HG03571 (cell line): ENCODE results near the gene CHST11.

Experiments
- ATAC-seq: cut with Tn5 transposase; IDR thresholded peaks from one replicate; pipeline ENCODE4 v1.9.1; 2021; ENCODE audit not compliant: unreplicated experiment

The CHST11 gene

GRCh38 chr12:104459368-104459909 is 2.7 kb downstream of the CHST11 start:
- no peak for ATAC-seq

GRCh38 chr12:104460041-104460719 is 3.4 kb downstream of the CHST11 start:
- no peak for ATAC-seq

GRCh38 chr12:104460973-104461698 is 4.4 kb downstream of the CHST11 start:
- ATAC-seq = no peak

GRCh38 chr12:104462325-104462724 is 5.6 kb downstream of the CHST11 start:
- no peak for ATAC-seq

DNA sequence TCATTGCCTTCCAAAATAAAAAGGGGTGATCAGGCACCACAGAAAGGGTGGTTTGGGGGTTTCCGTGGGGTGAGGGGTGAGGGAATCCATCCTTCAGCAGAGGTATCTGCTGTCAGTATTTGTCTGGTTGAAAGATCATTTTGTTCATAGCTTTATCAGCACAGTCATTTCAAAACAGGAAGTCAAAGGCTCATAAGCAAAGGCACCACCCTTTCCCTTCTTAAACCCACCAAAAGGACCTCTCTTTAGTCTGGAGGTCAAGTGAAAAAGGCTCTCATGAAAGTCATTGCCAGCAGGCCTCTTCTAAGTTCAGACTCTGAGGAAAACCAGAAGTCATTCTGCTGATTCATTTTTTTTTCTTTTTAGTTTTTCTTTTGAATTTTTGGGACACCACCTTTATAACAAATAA is 6.2 kb downstream of the CHST11 start:
- ATAC-seq = peak; percentile 55

DNA sequence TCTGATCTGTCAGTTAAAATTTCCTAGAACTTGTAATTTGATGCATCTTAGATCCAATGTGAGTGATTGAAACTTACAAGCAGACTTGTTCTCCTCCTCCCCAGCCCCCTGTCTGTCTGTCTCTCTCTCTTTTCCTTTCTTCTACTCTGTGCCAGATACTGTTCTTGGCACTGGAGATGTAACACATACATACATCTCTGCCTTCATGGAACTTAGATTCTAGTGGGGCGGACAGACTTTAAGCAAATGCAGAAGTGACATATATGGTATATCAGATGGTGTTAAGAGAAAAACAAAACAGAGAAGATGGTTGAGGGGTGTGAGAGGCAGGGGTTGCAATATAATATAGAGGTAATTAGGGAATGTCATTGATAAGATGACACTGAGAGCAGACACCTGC is 6.6 kb downstream of the CHST11 start:
- no peak for ATAC-seq

DNA sequence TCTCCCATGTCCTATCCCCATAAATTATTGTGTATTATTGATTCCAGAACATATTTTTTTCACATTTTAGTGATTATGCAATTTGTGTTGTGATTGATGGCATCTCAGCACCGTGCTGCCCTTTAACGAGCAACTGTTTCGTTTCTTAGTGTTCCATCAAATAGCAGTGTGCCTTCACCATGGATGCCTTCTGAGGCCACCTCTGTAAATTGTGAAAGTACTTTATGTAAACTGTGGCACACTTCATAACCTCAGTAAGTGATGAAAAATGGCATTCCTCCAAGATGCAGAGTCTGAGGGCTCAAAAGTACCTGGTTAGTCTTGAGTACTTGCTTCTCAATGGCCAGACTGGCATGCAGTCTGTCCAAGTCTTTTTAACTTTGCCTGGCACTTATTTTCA is 8.2 kb downstream of the CHST11 start:
- no peak for ATAC-seq

- no peak for ATAC-seq
These were observed 10.1 kb downstream of the CHST11 start for GRCh38 chr12:104466709-104467345.

DNA sequence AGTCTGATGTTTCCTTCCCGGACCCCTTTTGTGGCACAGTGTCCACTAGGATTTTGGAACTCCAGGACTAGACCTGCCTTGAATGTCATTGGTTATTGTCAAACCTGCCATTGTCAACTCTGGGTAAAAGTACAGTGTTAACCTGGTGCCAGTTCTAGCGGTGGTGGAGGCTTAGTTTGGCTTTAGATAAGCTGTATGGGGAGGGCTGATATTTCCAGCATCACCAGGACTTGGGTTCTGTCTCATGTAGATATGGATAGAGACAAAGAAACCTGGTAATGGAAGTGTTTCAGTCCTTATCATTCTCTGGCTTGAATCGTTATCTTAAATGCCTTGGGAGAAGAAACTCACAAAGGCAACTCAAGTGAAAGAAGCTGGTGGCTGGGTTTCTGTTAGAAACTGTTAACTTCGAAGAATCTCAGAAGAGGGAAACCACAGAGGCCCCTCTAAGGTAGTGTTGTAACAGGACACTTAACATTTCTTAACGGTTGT is 10.6 kb downstream of the CHST11 start:
- no peak for ATAC-seq

DNA sequence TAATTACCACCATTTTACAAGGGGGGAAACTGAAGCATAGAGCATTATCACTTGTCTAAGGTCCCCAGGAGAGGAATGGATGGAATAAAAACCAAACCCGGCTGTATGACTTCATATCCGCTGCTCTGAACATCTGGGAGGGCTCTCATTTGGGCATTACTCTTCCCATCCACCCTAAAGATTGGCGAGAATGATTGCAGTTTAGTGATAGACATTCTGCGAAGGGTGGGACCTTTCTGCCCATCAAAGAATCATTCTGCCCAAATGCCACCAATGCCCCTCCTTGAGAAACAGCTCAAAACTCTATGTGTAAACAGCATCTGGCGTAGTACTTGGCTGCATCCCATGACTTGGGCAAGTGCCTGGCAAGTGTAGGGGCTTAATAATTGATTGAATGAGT is 11.6 kb downstream of the CHST11 start:
- no peak for ATAC-seq

DNA sequence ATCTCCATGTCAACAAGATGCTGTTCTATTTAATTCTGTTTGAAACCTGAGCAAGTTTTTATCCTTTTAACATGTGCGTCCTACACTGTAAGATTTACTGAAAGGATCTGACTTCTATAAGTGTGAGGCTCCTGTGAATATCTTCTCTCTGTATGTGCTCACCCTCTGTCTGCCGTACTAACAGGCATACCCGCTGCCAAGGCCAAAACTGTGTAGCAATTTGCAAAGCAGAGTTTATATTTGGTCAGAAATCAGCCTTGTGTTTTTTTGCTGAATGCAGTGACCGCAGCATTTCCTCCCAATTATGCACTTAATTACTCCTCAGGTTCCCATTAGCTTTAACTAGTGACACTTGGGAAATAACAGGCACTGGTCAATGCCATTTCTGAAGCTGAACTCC is 12.3 kb downstream of the CHST11 start:
- no peak for ATAC-seq

DNA sequence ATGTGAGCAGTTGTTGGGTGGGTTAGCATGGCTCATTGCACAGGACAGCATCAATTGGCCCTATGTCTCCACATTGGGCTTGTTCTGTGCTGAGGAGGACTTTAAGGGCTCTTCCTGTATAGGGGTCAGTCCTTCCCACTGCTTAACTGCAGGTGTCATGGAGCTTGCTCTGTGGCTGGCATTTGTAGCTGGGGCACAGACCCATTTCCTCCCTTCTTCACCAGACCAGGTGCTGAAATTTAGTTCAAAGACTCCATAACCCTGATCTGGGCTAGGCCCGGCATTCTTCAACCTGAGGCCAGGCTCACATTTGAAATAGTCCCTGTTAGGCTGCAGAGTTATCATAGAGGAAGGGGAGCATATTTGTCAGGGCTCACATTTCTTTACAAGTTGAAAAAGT is 12.8 kb downstream of the CHST11 start:
- no peak for ATAC-seq

DNA sequence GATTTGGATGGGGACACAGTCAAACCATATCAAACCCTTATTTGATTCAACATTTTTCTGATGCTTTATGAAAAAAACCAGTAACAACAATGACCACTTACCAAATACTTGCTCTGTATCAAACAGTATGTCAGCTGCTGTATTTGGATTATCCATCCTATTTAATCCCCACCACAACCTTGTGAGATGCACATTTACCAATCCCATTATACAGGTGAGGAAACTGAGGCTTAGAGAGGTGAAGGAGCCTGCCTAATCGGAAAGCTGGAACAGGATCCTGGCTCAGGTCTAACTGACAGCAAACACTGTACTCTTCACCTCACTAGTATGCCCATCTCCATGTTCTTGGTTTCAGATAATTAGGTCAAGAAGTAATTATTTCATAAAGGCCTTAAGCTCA is 13.8 kb downstream of the CHST11 start:
- no peak for ATAC-seq

GRCh38 chr12:104471336-104471735 is 14.6 kb downstream of the CHST11 start:
- no peak for ATAC-seq

DNA sequence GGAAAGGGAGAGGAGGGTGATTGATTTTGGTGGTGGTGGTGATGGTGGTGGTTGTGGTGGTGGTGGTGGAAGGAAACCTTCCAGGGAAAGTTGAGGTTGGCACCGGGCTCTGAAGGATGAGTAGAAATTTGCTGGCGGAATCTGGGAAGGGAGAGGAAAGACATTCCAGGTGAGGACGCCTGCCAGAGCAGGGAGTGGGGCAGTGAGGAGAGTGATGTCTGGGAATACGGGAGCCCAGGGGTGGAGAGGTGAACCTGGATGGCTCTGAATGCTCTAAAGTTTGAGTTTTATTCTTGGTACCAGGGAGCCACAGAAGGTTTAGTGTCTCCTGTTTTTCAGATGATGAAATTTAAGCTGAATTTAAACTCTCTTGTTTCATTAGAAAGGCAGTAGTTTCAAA is 16.0 kb downstream of the CHST11 start:
- no peak for ATAC-seq

- ATAC-seq = peak; percentile 58
These were observed 16.7 kb downstream of the CHST11 start for GRCh38 chr12:104473374-104473983.

DNA sequence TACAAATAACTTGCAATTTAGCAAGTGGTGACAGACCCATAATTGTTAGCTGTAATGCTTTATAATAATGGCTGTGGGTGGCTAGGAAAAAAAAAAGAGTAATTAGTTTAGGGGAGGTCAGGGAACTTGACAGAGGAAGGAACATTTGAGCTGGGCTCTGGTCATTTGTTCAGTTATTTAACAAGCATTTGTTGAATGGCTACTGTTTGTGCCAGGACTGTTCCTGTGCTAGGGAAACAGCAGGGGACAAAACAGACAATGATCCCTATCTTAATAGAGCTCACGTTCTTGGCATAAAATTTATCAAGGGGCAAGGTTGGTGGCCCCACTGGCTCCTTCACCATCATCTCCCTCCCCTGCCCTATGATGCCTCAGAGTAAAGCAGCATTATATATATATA is 18.5 kb downstream of the CHST11 start:
- ATAC-seq = no peak

GRCh38 chr12:104477510-104478390 is 21.0 kb downstream of the CHST11 start:
- ATAC-seq = no peak

DNA sequence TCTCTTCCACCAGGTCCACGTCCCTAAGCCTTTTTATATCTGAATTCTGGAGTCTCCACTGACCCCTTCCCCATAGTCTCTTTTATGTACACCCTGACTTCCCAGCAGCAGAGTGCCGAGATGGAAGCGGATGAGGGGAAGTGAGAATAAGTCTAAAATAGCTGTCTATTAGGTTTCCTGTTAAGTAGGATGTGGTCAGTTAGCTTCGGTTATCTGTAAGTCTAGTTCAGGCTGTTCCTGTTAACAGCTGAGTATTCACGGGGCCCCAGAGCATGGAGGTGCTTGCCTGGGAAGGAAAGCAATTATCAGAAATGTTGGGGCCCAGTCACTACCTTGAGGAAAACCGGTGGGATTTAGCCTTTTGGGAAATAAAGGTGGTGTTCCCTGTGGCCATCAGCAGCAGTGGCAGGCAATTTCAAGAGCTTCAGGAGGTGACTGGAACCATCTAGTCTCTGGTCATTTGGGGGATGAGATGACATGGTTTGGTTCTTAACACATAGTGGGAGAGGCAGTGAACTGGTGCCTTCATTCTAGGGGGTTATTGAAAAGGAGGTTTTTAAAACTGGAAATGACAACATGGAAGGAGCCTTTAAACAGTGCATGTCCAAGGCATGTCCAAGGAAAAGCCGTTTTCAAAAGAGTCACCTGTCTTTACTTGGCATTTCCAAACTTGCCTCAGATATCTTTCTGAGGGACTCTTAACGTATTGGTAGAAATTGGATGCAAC is 21.8 kb downstream of the CHST11 start:
- peak; percentile 88 for ATAC-seq
